WI38 (cell line): ENCODE data around the gene ZNF678.
"Not testable (repeated sequence)": the region's sequence is repeated elsewhere in the genome, so short reads cannot be mapped to it uniquely, and the experiment has no call there.

Experiments used
- H3K4me3 ChIP-seq: 2 replicates; pipeline ENCODE4 v1.5.1; 2011; ENCODE audit warnings: low read depth, mild to moderate bottlenecking, control low read depth, low read length
- TF ChIP-seq, protein P1 (sequence below): IDR thresholded peaks from 2 replicates; pipeline ENCODE4 v1.5.1; 2012; ENCODE audit warnings: low read depth, mild to moderate bottlenecking, control low read depth, low read length

Gene ZNF678

DNA sequence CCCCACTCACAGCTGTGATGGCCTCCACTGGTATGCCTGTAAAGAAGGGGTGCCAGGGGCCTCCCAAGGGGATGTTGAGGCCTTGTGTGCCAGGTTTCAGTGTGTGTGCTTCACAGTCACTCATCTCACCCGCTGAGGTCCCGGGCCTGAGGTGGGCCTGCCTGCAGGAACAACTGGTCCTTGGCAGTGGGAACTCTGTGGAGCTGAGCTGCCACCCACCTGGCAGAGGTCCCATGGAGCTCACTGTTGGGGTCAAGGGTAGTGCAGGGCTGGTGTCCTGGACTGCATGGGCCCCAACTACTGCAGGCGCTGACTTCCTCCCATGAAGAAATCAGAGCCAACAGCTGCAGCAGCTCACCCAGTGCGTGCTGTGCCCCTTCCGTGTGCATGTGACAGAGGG, 17.3 kb upstream of the ZNF678 start:
- no peak overlapping the region for H3K4me3 ChIP-seq
- TF ChIP-seq, protein P1, sequence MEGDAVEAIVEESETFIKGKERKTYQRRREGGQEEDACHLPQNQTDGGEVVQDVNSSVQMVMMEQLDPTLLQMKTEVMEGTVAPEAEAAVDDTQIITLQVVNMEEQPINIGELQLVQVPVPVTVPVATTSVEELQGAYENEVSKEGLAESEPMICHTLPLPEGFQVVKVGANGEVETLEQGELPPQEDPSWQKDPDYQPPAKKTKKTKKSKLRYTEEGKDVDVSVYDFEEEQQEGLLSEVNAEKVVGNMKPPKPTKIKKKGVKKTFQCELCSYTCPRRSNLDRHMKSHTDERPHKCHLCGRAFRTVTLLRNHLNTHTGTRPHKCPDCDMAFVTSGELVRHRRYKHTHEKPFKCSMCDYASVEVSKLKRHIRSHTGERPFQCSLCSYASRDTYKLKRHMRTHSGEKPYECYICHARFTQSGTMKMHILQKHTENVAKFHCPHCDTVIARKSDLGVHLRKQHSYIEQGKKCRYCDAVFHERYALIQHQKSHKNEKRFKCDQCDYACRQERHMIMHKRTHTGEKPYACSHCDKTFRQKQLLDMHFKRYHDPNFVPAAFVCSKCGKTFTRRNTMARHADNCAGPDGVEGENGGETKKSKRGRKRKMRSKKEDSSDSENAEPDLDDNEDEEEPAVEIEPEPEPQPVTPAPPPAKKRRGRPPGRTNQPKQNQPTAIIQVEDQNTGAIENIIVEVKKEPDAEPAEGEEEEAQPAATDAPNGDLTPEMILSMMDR: no peak

GRCh38 chr1:227546598-227547309, 16.6 kb upstream of the ZNF678 start:
- TF ChIP-seq, protein P1: no peak
- H3K4me3 ChIP-seq: no peak overlapping the region

DNA sequence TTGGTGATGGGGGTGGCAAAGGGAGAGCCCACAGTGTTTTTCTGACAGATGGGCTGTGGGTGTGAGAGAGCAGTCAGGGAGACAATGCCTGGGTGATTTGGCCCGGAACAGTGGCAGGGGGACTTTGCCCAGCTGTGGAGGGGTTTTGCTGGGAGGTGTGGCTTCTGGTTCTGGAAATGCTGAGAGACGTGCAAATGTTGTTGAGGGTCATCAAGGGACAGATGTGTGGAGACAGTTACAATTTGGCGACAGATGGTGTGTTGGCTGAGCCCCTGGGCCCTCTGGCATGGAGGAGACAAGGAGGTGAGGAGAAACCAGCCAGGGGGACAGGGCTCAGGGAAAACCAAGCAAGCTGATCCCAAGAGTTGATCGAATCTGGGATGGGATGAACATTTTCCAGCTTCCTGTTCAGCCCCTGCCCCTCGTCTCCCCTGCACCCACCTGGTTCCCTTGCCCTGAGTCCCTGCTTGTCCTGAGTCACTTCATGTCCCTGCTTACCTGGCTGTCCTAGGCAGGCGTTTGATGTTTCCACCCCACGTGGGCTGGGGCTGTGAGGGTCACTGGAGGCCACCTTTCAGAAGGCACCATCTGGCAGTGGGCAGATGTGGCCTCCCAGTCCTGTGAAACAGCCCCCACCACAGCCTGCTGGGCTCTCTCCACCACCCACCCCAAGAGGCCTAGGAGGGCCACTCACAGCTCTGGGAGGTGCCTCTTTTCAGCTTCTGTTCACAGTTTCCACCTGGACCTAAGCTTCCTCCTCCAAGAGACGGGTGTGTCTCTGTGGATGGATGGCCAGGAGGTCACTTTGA, 15.8 kb upstream of the ZNF678 start:
- TF ChIP-seq, protein P1: no peak
- H3K4me3 ChIP-seq: no peak overlapping the region

DNA sequence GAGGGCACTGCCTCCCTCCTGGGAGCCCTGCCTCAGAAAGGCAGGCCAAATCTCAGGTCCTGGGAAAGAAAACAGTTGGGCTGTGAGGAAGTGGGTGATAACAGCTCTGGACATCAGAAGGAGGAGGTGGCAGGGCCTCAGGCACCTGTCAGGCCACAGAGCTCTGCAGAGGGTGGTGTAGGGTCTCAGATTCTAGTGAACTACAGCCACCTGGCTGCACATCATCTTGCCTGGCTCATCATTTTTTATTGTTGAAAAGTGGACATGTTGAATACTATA, 15.3 kb upstream of the ZNF678 start:
- TF ChIP-seq, protein P1: no peak
- H3K4me3 ChIP-seq: no peak overlapping the region

- no peak overlapping the region for H3K4me3 ChIP-seq
- TF ChIP-seq, protein P1: no peak
Measured at GRCh38 chr1:227548448-227548847, 14.9 kb upstream of the ZNF678 start.

DNA sequence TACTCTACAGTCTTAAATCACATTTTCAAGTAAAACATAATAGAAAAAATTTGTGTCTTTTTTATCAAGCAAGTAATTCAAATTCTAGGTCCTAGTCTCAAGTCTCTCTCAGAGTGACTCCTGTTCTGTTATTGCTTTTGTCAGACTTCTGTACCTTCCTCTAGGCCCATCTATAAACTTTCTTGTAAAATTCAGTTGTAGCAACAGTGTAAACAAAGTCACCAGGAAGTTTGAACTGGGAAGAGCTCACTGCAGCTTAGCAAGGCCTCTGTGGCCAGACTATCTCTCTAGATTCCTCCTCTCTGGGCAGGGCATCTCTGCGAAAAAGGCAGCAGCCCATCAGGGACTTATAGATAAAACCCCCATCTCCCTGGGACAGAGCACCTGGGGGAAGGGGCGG, 13.5 kb upstream of the ZNF678 start:
- TF ChIP-seq, protein P1: no peak
- H3K4me3 ChIP-seq: no peak overlapping the region

DNA sequence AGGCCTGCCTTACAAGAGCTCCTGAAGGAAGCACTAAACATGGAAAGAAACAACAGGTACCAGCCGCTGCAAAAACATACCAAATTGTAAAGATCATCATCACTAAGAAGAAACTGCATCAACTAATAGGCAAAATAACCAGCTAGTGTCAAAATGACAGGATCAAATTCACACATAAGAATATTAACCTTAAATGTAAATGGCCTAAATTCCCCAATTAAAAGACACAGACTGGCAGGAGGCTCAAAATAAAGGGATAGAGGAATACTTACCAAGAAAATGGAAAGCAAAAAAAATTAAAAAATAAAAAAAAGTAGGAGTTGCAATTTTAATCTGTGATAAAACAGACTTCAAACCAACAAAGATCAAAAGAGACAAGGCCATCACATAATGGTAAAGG, 11.5 kb upstream of the ZNF678 start:
- not testable (repeated sequence) for H3K4me3 ChIP-seq

GRCh38 chr1:227556288-227556687, 7.1 kb upstream of the ZNF678 start:
- H3K4me3 ChIP-seq: no peak overlapping the region
- TF ChIP-seq, protein P1: no peak
